ENCODE results near the gene MAPK12. TPM values are rescaled to one million over a fixed set of nuclear protein-coding genes. Genes with fewer than 3 reads are reported as not detected.

MAPK12 gene
- total RNA-seq, 1 experiment from 2014 or later = 21.1 TPM

GRCh38 chr22:50269573-50269969 is 8.1 kb upstream of the MAPK12 start:
- BruUV-seq (replicated peaks) = no TSS peak
- Mint-ChIP-seq H3K9me3 (ENCODE audit: low read depth, unreplicated experiment) (no peaks in the 10 kb centered on the region), H3K27me3 (ENCODE audit: unreplicated experiment) (no peaks in the 10 kb centered on the region), H3K27ac (ENCODE audit: unreplicated experiment) (no peak overlapping the region), H3K4me1 (ENCODE audit: low read depth, unreplicated experiment) (peaks cover 25% of the 10 kb centered on the region), H3K36me3 (ENCODE audit: insufficient read depth, unreplicated experiment) (peaks cover 47% of the 10 kb centered on the region), H3K4me3 (ENCODE audit: low read depth, unreplicated experiment) (peak overlapping the region; percentile 63)
- CTCF ChIA-PET = interaction anchor here (0.6 kb wide), 1 partner anchor 87 kb away, joined by 5 read pairs; no protein-coding TSS in a partner anchor
- TF ChIP-seq CTCF (IDR thresholded peaks at IDR 0.05; ENCODE audit: unreplicated experiment) = no peak
- intact Hi-C loops (cut with micrococcal nuclease; ENCODE audit: unreplicated experiment) = no loop called here
- no peak for DNase-seq

GRCh38 chr22:50268655-50269113 is 7.2 kb upstream of the MAPK12 start:
- DNase-seq = peak; percentile 62
- no TSS peak for BruUV-seq (replicated peaks)
- TF ChIP-seq CTCF (IDR thresholded peaks at IDR 0.05; ENCODE audit: unreplicated experiment) = no peak
- no peak overlapping the region for H3K27ac Mint-ChIP-seq (ENCODE audit: unreplicated experiment)
- CTCF ChIA-PET = no interaction called here
- intact Hi-C loops (cut with micrococcal nuclease; ENCODE audit: unreplicated experiment) = no loop called here
- H3K9me3 Mint-ChIP-seq (ENCODE audit: low read depth, unreplicated experiment) = no peaks in the 10 kb centered on the region
- peaks cover 17% of the 10 kb centered on the region for H3K4me1 Mint-ChIP-seq (ENCODE audit: low read depth, unreplicated experiment)
- H3K4me3 Mint-ChIP-seq (ENCODE audit: low read depth, unreplicated experiment) = peak overlapping the region; percentile 63
- H3K27me3 Mint-ChIP-seq (ENCODE audit: unreplicated experiment) = no peaks in the 10 kb centered on the region
- H3K36me3 Mint-ChIP-seq (ENCODE audit: insufficient read depth, unreplicated experiment) = peaks cover 41% of the 10 kb centered on the region

GRCh38 chr22:50267591-50268390 is 6.3 kb upstream of the MAPK12 start:
- intact Hi-C loops (cut with micrococcal nuclease; ENCODE audit: unreplicated experiment) = no loop called here
- Mint-ChIP-seq H3K4me1 (ENCODE audit: low read depth, unreplicated experiment) (peaks cover 14% of the 10 kb centered on the region), H3K27me3 (ENCODE audit: unreplicated experiment) (no peaks in the 10 kb centered on the region), H3K9me3 (ENCODE audit: low read depth, unreplicated experiment) (no peaks in the 10 kb centered on the region), H3K36me3 (ENCODE audit: insufficient read depth, unreplicated experiment) (peaks cover 35% of the 10 kb centered on the region), H3K27ac (ENCODE audit: unreplicated experiment) (no peak overlapping the region), H3K4me3 (ENCODE audit: low read depth, unreplicated experiment) (no peak overlapping the region)
- DNase-seq = no peak
- CTCF ChIA-PET = no interaction called here
- no TSS peak for BruUV-seq (replicated peaks)
- TF ChIP-seq CTCF (IDR thresholded peaks at IDR 0.05; ENCODE audit: unreplicated experiment) = no peak

- Mint-ChIP-seq H3K4me1 (ENCODE audit: low read depth, unreplicated experiment) (peaks cover 21% of the 10 kb centered on the region), H3K4me3 (ENCODE audit: low read depth, unreplicated experiment) (no peak overlapping the region), H3K9me3 (ENCODE audit: low read depth, unreplicated experiment) (no peaks in the 10 kb centered on the region), H3K27ac (ENCODE audit: unreplicated experiment) (no peak overlapping the region), H3K36me3 (ENCODE audit: insufficient read depth, unreplicated experiment) (peaks cover 35% of the 10 kb centered on the region), H3K27me3 (ENCODE audit: unreplicated experiment) (no peaks in the 10 kb centered on the region)
- DNase-seq = no peak
- TF ChIP-seq CTCF (IDR thresholded peaks at IDR 0.05; ENCODE audit: unreplicated experiment) = no peak
- BruUV-seq (replicated peaks) = no TSS peak
- intact Hi-C loops (cut with micrococcal nuclease; ENCODE audit: unreplicated experiment) = no loop called here
- CTCF ChIA-PET = no interaction called here
Measured at GRCh38 chr22:50266994-50267393, 5.5 kb upstream of the MAPK12 start.
